Ovary (tissue), 3 donors: Measurements from ENCODE around the gene PRKG1.

Experiments used
- CTCF ChIP-seq, 3 donors: fragments of 450-650 bp in 2 of 3; fragments of 200-600 bp in 1 of 3; IDR thresholded peaks; one replicate each; pipeline versions ENCODE4 v1.5.1 to v1.8.0; 2016 to 2022; ENCODE audit warnings: antibody characterized with exemption in 3 of 3, mild to moderate bottlenecking in 1 of 3
- POLR2A ChIP-seq: fragments of 450-650 bp; IDR thresholded peaks from one replicate; pipeline ENCODE4 v1.6.1; 2017; ENCODE audit warnings: antibody characterized with exemption, mild to moderate bottlenecking, moderate library complexity
- donor health status: DM: no; HTN: no; CAD: no.

- no peak for TF ChIP-seq CTCF (IDR thresholded peaks at IDR 0.05)
- no peak for TF ChIP-seq POLR2A
These were observed 23.3 kb downstream of the PRKG1 start for GRCh38 chr10:51097546-51097945.
